Osteoblast (primary cell): Measurements from ENCODE around the gene DEPP1. TPM values are rescaled to one million over a fixed set of nuclear protein-coding genes. Genes with fewer than 3 reads are reported as not detected.

Experiments used
- DNase-seq: peaks from one replicate; pipeline ENCODE4 v3.0.0; 2011; ENCODE audit warnings: low spot score, mixed read lengths; ENCODE audit not compliant: insufficient read length; ENCODE audit errors: missing footprints
- H2AFZ ChIP-seq: 2 replicates; pipeline ENCODE4 v1.6.0; 2011; ENCODE audit warnings: mild to moderate bottlenecking, low read length
- H3K27ac ChIP-seq: 2 replicates; pipeline ENCODE4 v1.5.1; 2011; ENCODE audit warnings: mild to moderate bottlenecking, low read depth, low read length, moderate library complexity
- H3K27me3 ChIP-seq: 2 replicates; pipeline ENCODE4 v1.6.0; 2012; ENCODE audit warnings: mild to moderate bottlenecking, control low read depth, inconsistent platforms, low read length, moderate library complexity; ENCODE audit not compliant: insufficient read depth
- H3K36me3 ChIP-seq: 2 replicates; pipeline ENCODE4 v1.5.1; 2011; ENCODE audit warnings: mild to moderate bottlenecking, low read length, control low read depth, moderate library complexity; ENCODE audit not compliant: insufficient read depth
- H3K4me1 ChIP-seq: 2 replicates; pipeline ENCODE4 v1.5.1; 2011; ENCODE audit warnings: mild to moderate bottlenecking, low read length, control low read depth, moderate library complexity; ENCODE audit not compliant: insufficient read depth
- H3K4me2 ChIP-seq: 2 replicates; pipeline ENCODE4 v1.6.0; 2011; ENCODE audit warnings: mild to moderate bottlenecking, low read length; ENCODE audit not compliant: insufficient read depth
- H3K4me3 ChIP-seq: fragments of 200-600 bp; sonication (generic); 3 replicates; pipeline ENCODE4 v1.5.1; 2012; ENCODE audit warnings: mild to moderate bottlenecking, low read length, inconsistent platforms; ENCODE audit not compliant: insufficient read depth
- H3K79me2 ChIP-seq: 2 replicates; pipeline ENCODE4 v1.6.0; 2012; ENCODE audit warnings: mild to moderate bottlenecking, low read length, control low read depth, inconsistent platforms; ENCODE audit not compliant: insufficient read depth
- H3K9me3 ChIP-seq: 2 replicates; pipeline ENCODE4 v1.5.1; 2011; ENCODE audit warnings: low read depth, low read length, control low read depth
- H4K20me1 ChIP-seq: 2 replicates; pipeline ENCODE4 v1.6.0; 2012; ENCODE audit warnings: mild to moderate bottlenecking, low read length, control low read depth; ENCODE audit not compliant: insufficient read depth
- CTCF ChIP-seq: IDR thresholded peaks from 2 replicates; pipeline ENCODE4 v1.5.1; 2011; ENCODE audit warnings: mild to moderate bottlenecking, low read depth, low read length, moderate library complexity; ENCODE audit errors: extremely low read depth
- total RNA-seq: library from RNA; depleted of rRNA; stranded (reverse); fragments of >200 nt; gene quantifications from 2 replicates; pipeline ENCODE4 v1.2.3, GENCODE V29; 2012

Gene DEPP1
- total RNA-seq, 1 donor, result 87.6 TPM

- TF ChIP-seq CTCF, result no peak
- H3K4me2 ChIP-seq, result peak overlapping the region; percentile 72
- H3K79me2 ChIP-seq, result peaks cover 18% of the 10 kb centered on the region
- H3K9me3 ChIP-seq, result no peaks in the 10 kb centered on the region
- no peaks in the 10 kb centered on the region for H4K20me1 ChIP-seq
- H2AFZ ChIP-seq, result peak overlapping the region; percentile 77
- H3K27me3 ChIP-seq, result no peaks in the 10 kb centered on the region
- peak; percentile 94 for DNase-seq
- H3K4me3 ChIP-seq, result peak overlapping the region; percentile 32
- H3K4me1 ChIP-seq, result peaks cover 62% of the 10 kb centered on the region
- H3K27ac ChIP-seq, result peak overlapping the region; percentile 94
- H3K36me3 ChIP-seq, result no peaks in the 10 kb centered on the region
Measured at GRCh38 chr10:44981172-44982113, 2.8 kb upstream of the DEPP1 start.

- Histone ChIP-seq H2AFZ (peak overlapping the region; percentile 77), H3K27me3 (no peaks in the 10 kb centered on the region), H3K4me3 (peak overlapping the region; percentile 21), H3K36me3 (no peaks in the 10 kb centered on the region), H3K27ac (peak overlapping the region; percentile 94), H3K4me1 (peaks cover 69% of the 10 kb centered on the region), H4K20me1 (no peaks in the 10 kb centered on the region), H3K9me3 (no peaks in the 10 kb centered on the region), H3K79me2 (peaks cover 18% of the 10 kb centered on the region), H3K4me2 (peak overlapping the region; percentile 72)
- TF ChIP-seq CTCF, result no peak
- DNase-seq, result peak; percentile 64
Measured at GRCh38 chr10:44980309-44981171, 1.9 kb upstream of the DEPP1 start.

GRCh38 chr10:44979281-44980191 lies 927 bp upstream of the DEPP1 start:
- Histone ChIP-seq H3K27me3 (no peaks in the 10 kb centered on the region), H3K9me3 (no peaks in the 10 kb centered on the region), H3K4me3 (peak overlapping the region; percentile 75), H3K4me1 (peaks cover 74% of the 10 kb centered on the region), H3K27ac (peak overlapping the region; percentile 94), H3K79me2 (peaks cover 18% of the 10 kb centered on the region), H2AFZ (peak overlapping the region; percentile 73), H4K20me1 (no peaks in the 10 kb centered on the region), H3K36me3 (no peaks in the 10 kb centered on the region), H3K4me2 (peak overlapping the region; percentile 92)
- no peak for DNase-seq
- TF ChIP-seq CTCF, result no peak
